Measurements from ENCODE around the gene ECPAS.
"Not testable (repeated sequence)": the region's sequence is repeated elsewhere in the genome, so short reads cannot be mapped to it uniquely, and the experiment has no call there.

ECPAS gene

DNA sequence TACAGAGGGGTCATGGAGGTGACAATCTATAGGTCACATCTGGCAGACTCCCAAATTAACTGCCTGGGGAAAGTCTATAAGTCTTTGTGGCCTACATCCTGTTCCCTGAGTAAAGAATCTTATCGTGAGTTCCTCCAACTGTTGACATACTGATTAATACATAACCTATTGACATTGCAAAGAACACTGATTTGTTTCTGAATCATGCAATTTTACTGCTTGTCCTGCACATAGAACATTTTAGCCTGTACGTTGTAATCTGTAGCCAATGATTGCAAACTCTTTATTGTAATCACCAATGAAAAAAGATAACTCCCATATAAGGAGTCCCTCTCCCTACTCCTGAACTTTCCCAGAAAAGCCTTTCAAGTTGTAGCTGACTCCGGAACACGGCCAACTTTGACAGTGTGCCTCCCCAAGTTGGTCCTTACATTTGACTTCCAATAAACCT lies 135.3 kb downstream of the ECPAS start:
- Histone ChIP-seq H3K9ac (ENCODE audit: low read depth, low read length) (no peak overlapping the region), H3K4me3 (ENCODE audit: low read length) (no peak overlapping the region), H3K27me3 (ENCODE audit: insufficient read depth, low read length) (no peaks in the 10 kb centered on the region), H3K4me1 (ENCODE audit: insufficient read depth, low read length) (no peaks in the 10 kb centered on the region), H3K9me3 (ENCODE audit: insufficient read depth, low read depth, low read length) (no peaks in the 10 kb centered on the region), H3K36me3 (ENCODE audit: insufficient read depth, low read length) (no peaks in the 10 kb centered on the region), H3K27ac (ENCODE audit: low read depth, low read length) (no peak overlapping the region)
- WGBS = 87% methylated on average over 4 of the region's 4 CpGs

DNA sequence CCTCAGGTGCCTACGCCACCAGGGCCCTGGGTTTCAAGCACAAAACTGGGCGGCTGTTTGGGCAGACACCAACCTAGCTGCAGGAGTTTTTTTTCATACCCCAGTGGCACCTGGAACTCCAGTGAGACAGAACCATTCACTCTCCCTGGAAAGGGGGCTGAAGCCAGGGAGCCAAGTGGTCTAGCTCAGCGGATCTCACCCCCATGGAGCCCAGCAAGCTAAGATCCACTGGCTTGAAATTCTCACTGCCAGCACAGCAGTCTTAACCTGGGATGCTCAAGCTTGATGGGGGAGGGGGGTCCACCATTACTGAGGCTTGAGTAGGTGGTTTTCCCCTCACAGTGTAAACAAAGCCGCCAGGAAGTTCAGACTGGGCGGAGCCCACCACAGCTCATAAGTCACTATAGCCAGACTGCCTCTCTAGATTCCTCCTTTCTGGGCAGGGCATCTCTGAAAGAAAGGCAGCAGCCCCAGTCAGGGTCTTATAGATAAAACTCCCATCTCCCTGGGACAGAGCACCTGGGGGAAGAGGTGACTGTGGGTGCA lies 149.8 kb downstream of the ECPAS start:
- not testable (repeated sequence) for H3K4me3 ChIP-seq (ENCODE audit: low read length); H3K4me1 ChIP-seq (ENCODE audit: insufficient read depth, low read length); H3K9me3 ChIP-seq (ENCODE audit: insufficient read depth, low read depth, low read length); H3K27me3 ChIP-seq (ENCODE audit: insufficient read depth, low read length); H3K36me3 ChIP-seq (ENCODE audit: insufficient read depth, low read length); H3K9ac ChIP-seq (ENCODE audit: low read depth, low read length); H3K27ac ChIP-seq (ENCODE audit: low read depth, low read length)
- 71% methylated on average over 5 of the region's 5 CpGs for WGBS

DNA sequence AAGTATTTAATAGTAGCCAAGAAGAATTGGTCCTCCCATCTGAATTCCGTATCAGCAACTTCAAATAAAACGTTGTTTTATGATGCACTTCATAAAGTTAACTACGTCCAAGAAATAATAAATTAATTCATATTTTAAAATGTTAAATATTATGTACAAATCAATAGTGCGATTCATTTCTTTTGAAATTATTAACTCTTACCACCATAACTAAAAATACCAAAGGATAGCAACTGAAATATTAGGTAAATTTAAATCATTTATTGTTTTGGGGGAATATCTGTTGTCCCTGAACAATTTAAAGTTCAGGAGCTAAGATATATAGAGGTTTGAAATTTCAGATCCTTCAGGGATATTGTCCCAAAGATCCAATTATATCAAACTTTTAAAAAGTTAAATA lies 154.1 kb downstream of the ECPAS start, which contains the start of gene OR2K2:
TSS of gene OR2K2 (minus strand) at position 101 of the 400 bp plus-strand sequence. CDS start 1,791 bp downstream, outside the sequence.
- no peak within 1 kb of the TSS for H3K4me3 ChIP-seq (ENCODE audit: low read length)
- no peaks in the 10 kb centered on the region for H3K27me3 ChIP-seq (ENCODE audit: insufficient read depth, low read length)
- H3K36me3 ChIP-seq (ENCODE audit: insufficient read depth, low read length) = no peaks in the 10 kb centered on the region
- H3K9ac ChIP-seq (ENCODE audit: low read depth, low read length) = no peak within 1 kb of the TSS
- no peak within 1 kb of the TSS for H3K27ac ChIP-seq (ENCODE audit: low read depth, low read length)
- H3K9me3 ChIP-seq (ENCODE audit: insufficient read depth, low read depth, low read length) = no peaks in the 10 kb centered on the region
- WGBS = 100% methylated on average over 2 of the region's 4 CpGs
- no peaks in the 10 kb centered on the region for H3K4me1 ChIP-seq (ENCODE audit: insufficient read depth, low read length)

DNA sequence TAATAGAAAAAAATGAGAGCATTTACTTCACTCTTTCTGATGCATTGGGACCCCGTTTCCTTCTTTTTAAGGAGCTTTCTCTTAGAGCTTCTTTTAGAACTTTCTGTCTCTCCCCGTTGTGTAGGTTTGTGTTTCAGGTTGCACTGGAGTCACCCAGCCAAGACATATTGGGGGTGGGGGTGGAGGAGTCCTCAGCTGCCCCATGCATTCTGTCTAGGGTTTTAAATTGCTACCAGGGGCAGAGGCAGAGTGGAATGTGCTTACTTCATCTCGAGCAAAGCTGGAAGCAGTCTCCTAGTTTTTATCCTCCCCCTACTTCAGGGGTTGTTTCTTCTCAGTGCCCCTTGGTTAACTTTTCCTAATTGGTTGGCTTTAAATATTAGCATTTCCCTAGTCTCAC lies 163.6 kb downstream of the ECPAS start:
- H3K9me3 ChIP-seq (ENCODE audit: insufficient read depth, low read depth, low read length) = no peaks in the 10 kb centered on the region
- no peaks in the 10 kb centered on the region for H3K4me1 ChIP-seq (ENCODE audit: insufficient read depth, low read length)
- H3K27ac ChIP-seq (ENCODE audit: low read depth, low read length) = no peak overlapping the region
- no peak overlapping the region for H3K9ac ChIP-seq (ENCODE audit: low read depth, low read length)
- no peaks in the 10 kb centered on the region for H3K36me3 ChIP-seq (ENCODE audit: insufficient read depth, low read length)
- no peaks in the 10 kb centered on the region for H3K27me3 ChIP-seq (ENCODE audit: insufficient read depth, low read length)
- no peak overlapping the region for H3K4me3 ChIP-seq (ENCODE audit: low read length)
- 81% methylated on average over 3 of the region's 3 CpGs for WGBS

DNA sequence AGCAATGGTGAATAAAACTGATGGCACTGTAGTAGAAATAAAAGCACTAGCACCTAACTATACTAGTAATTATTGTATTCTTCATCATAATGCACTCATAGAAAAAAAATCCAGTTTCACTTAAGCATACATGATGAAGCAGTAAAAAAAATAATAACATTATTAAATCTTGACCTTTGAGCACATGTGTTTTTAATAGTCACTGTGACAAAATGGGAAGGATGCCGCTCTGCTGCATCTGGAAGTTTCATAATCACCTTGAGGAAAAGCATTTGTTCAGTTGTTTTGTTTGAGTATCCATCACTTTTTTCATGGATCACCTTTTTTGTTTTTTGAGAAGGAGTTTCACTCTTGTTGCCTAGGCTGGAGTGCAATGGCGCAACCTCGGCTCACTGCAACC lies 167.4 kb downstream of the ECPAS start:
- WGBS = 94% methylated on average over 2 of the region's 3 CpGs
- no peak overlapping the region for H3K9ac ChIP-seq (ENCODE audit: low read depth, low read length)
- H3K4me3 ChIP-seq (ENCODE audit: low read length) = no peak overlapping the region
- H3K27ac ChIP-seq (ENCODE audit: low read depth, low read length) = no peak overlapping the region
- no peaks in the 10 kb centered on the region for H3K27me3 ChIP-seq (ENCODE audit: insufficient read depth, low read length)
- no peaks in the 10 kb centered on the region for H3K9me3 ChIP-seq (ENCODE audit: insufficient read depth, low read depth, low read length)
- no peaks in the 10 kb centered on the region for H3K4me1 ChIP-seq (ENCODE audit: insufficient read depth, low read length)
- no peaks in the 10 kb centered on the region for H3K36me3 ChIP-seq (ENCODE audit: insufficient read depth, low read length)

All from HUES64 (cell line).